Stimulated activated naive CD8-positive, alpha-beta T cell treated with anti-CD3 and anti-CD28 coated beads, Interleukin-15, Interleukin-2, amounts not matched to agents 100 ng/mL and 50 ng/mL, for 24 hours (primary cell): ENCODE data around the gene ST6GALNAC6.
A peak's percentile ranks its signal among the peaks of the same experiment; 100 is the strongest.
"Not testable (repeated sequence)": the region's sequence is repeated elsewhere in the genome, so short reads cannot be mapped to it uniquely, and the experiment has no call there.

ENCODE experiments used
- H3K27ac Mint-ChIP-seq: one replicate; pipeline ENCODE4 v1.8.0; 2021; ENCODE audit warnings: mild to moderate bottlenecking, mixed read lengths
- H3K27me3 Mint-ChIP-seq: one replicate; pipeline ENCODE4 v1.8.0; 2021; ENCODE audit warnings: mixed read lengths
- H3K36me3 Mint-ChIP-seq: one replicate; pipeline ENCODE4 v1.8.0; 2021; ENCODE audit warnings: low read depth, mixed read lengths
- H3K4me1 Mint-ChIP-seq: one replicate; pipeline ENCODE4 v1.8.0; 2021; ENCODE audit warnings: low read depth, mixed read lengths
- H3K4me3 Mint-ChIP-seq: one replicate; pipeline ENCODE4 v1.8.0; 2021; ENCODE audit warnings: mild to moderate bottlenecking, mixed read lengths
- H3K9me3 Mint-ChIP-seq: one replicate; pipeline ENCODE4 v1.8.0; 2021; ENCODE audit warnings: mixed read lengths

Gene ST6GALNAC6

GRCh38 chr9:127856094-127856728 lies 43.2 kb downstream of the ST6GALNAC6 start:
- peak overlapping the region; percentile 70 for H3K27ac Mint-ChIP-seq
- H3K36me3 Mint-ChIP-seq: peaks cover 9% of the 10 kb centered on the region
- H3K4me1 Mint-ChIP-seq: peaks cover 55% of the 10 kb centered on the region
- no peaks in the 10 kb centered on the region for H3K9me3 Mint-ChIP-seq
- H3K4me3 Mint-ChIP-seq: no peak overlapping the region
- no peaks in the 10 kb centered on the region for H3K27me3 Mint-ChIP-seq

GRCh38 chr9:127855522-127855921 lies 43.9 kb downstream of the ST6GALNAC6 start:
- peak overlapping the region; percentile 40 for H3K4me3 Mint-ChIP-seq
- H3K9me3 Mint-ChIP-seq: no peaks in the 10 kb centered on the region
- H3K36me3 Mint-ChIP-seq: peaks cover 16% of the 10 kb centered on the region
- peak overlapping the region; percentile 70 for H3K27ac Mint-ChIP-seq
- H3K27me3 Mint-ChIP-seq: no peaks in the 10 kb centered on the region
- peaks cover 48% of the 10 kb centered on the region for H3K4me1 Mint-ChIP-seq

- peaks cover 45% of the 10 kb centered on the region for H3K4me1 Mint-ChIP-seq
- H3K27me3 Mint-ChIP-seq: no peaks in the 10 kb centered on the region
- H3K27ac Mint-ChIP-seq: peak overlapping the region; percentile 40
- peak overlapping the region; percentile 51 for H3K4me3 Mint-ChIP-seq
- no peaks in the 10 kb centered on the region for H3K9me3 Mint-ChIP-seq
- H3K36me3 Mint-ChIP-seq: peaks cover 20% of the 10 kb centered on the region
These were observed 44.4 kb downstream of the ST6GALNAC6 start for GRCh38 chr9:127854960-127855359.

GRCh38 chr9:127854184-127854806 lies 45.1 kb downstream of the ST6GALNAC6 start, which contains the start of gene ENG:
ENG (minus strand) TSS chr9:127854658; CDS start chr9:127854355, 303 bp downstream.
- peaks cover 5% of the 10 kb centered on the region for H3K9me3 Mint-ChIP-seq
- H3K27ac Mint-ChIP-seq: peak within 1 kb of the TSS; percentile 85
- H3K27me3 Mint-ChIP-seq: no peaks in the 10 kb centered on the region
- H3K4me3 Mint-ChIP-seq: peak within 1 kb of the TSS; percentile 87
- peaks cover 26% of the 10 kb centered on the region for H3K36me3 Mint-ChIP-seq
- H3K4me1 Mint-ChIP-seq: peaks cover 45% of the 10 kb centered on the region

- H3K36me3 Mint-ChIP-seq: peaks cover 34% of the 10 kb centered on the region
- peak overlapping the region; percentile 85 for H3K27ac Mint-ChIP-seq
- H3K4me3 Mint-ChIP-seq: peak overlapping the region; percentile 87
- H3K27me3 Mint-ChIP-seq: no peaks in the 10 kb centered on the region
- peaks cover 12% of the 10 kb centered on the region for H3K9me3 Mint-ChIP-seq
- peaks cover 42% of the 10 kb centered on the region for H3K4me1 Mint-ChIP-seq
These were observed 45.9 kb downstream of the ST6GALNAC6 start for GRCh38 chr9:127853312-127854183.

GRCh38 chr9:127852829-127853228 lies 46.6 kb downstream of the ST6GALNAC6 start:
- Mint-ChIP-seq H3K27ac (peak overlapping the region; percentile 40), H3K9me3 (peaks cover 13% of the 10 kb centered on the region), H3K4me1 (peaks cover 38% of the 10 kb centered on the region), H3K27me3 (no peaks in the 10 kb centered on the region), H3K4me3 (peak overlapping the region; percentile 87), H3K36me3 (peaks cover 38% of the 10 kb centered on the region)

GRCh38 chr9:127850286-127850830 lies 49.0 kb downstream of the ST6GALNAC6 start:
- Mint-ChIP-seq H3K36me3 (peaks cover 38% of the 10 kb centered on the region), H3K27me3 (no peaks in the 10 kb centered on the region), H3K9me3 (peaks cover 13% of the 10 kb centered on the region), H3K27ac (no peak overlapping the region), H3K4me3 (no peak overlapping the region), H3K4me1 (peaks cover 29% of the 10 kb centered on the region)

GRCh38 chr9:127848756-127849504 lies 50.5 kb downstream of the ST6GALNAC6 start:
- peaks cover 13% of the 10 kb centered on the region for H3K9me3 Mint-ChIP-seq
- H3K36me3 Mint-ChIP-seq: peaks cover 38% of the 10 kb centered on the region
- peak overlapping the region; percentile 57 for H3K27ac Mint-ChIP-seq
- no peak overlapping the region for H3K4me3 Mint-ChIP-seq
- H3K27me3 Mint-ChIP-seq: no peaks in the 10 kb centered on the region
- peaks cover 23% of the 10 kb centered on the region for H3K4me1 Mint-ChIP-seq

GRCh38 chr9:127847833-127848755 lies 51.3 kb downstream of the ST6GALNAC6 start:
- Mint-ChIP-seq H3K27me3 (no peaks in the 10 kb centered on the region), H3K27ac (no peak overlapping the region), H3K9me3 (peaks cover 13% of the 10 kb centered on the region), H3K4me3 (no peak overlapping the region), H3K4me1 (peaks cover 16% of the 10 kb centered on the region), H3K36me3 (peaks cover 38% of the 10 kb centered on the region)

GRCh38 chr9:127847178-127847510 lies 52.3 kb downstream of the ST6GALNAC6 start:
- Mint-ChIP-seq H3K9me3 (peaks cover 13% of the 10 kb centered on the region), H3K27ac (no peak overlapping the region), H3K4me3 (no peak overlapping the region), H3K36me3 (peaks cover 33% of the 10 kb centered on the region), H3K27me3 (no peaks in the 10 kb centered on the region), H3K4me1 (peaks cover 6% of the 10 kb centered on the region)

GRCh38 chr9:127846443-127847177 lies 52.8 kb downstream of the ST6GALNAC6 start:
- H3K9me3 Mint-ChIP-seq: peaks cover 13% of the 10 kb centered on the region
- no peaks in the 10 kb centered on the region for H3K27me3 Mint-ChIP-seq
- H3K4me1 Mint-ChIP-seq: peaks cover 1% of the 10 kb centered on the region
- H3K27ac Mint-ChIP-seq: no peak overlapping the region
- peaks cover 34% of the 10 kb centered on the region for H3K36me3 Mint-ChIP-seq
- H3K4me3 Mint-ChIP-seq: no peak overlapping the region

- H3K27ac Mint-ChIP-seq, H3K4me3 Mint-ChIP-seq, H3K4me1 Mint-ChIP-seq, H3K27me3 Mint-ChIP-seq: not testable (repeated sequence)
- Mint-ChIP-seq H3K9me3 (peaks cover 13% of the 10 kb centered on the region), H3K36me3 (peaks cover 31% of the 10 kb centered on the region)
These were observed 53.8 kb downstream of the ST6GALNAC6 start for GRCh38 chr9:127845619-127846018.

GRCh38 chr9:127844821-127845359 lies 54.5 kb downstream of the ST6GALNAC6 start:
- H3K4me1 Mint-ChIP-seq: no peaks in the 10 kb centered on the region
- no peak overlapping the region for H3K4me3 Mint-ChIP-seq
- peaks cover 13% of the 10 kb centered on the region for H3K9me3 Mint-ChIP-seq

More at GRCh38 chr9:127844821-127845359, 54.5 kb downstream of the ST6GALNAC6 start:
- H3K27me3 Mint-ChIP-seq: no peaks in the 10 kb centered on the region
- peaks cover 25% of the 10 kb centered on the region for H3K36me3 Mint-ChIP-seq
- no peak overlapping the region for H3K27ac Mint-ChIP-seq
